ENCODE data around the gene PPP1R27.

The PPP1R27 gene

GRCh38 chr17:81803728-81804558, 30.9 kb downstream of the PPP1R27 start, which contains the start of gene GCGR:
Gene GCGR (plus strand): TSS chr17:81804150. CDS start chr17:81809019, 4,869 bp downstream.
- DNase-seq: no peak

- DNase-seq: no peak
Observed at GRCh38 chr17:81802856-81803643, 31.8 kb downstream of the PPP1R27 start.

GRCh38 chr17:81802048-81802758, 32.6 kb downstream of the PPP1R27 start:
- no peak for DNase-seq

GRCh38 chr17:81801327-81801726, 33.5 kb downstream of the PPP1R27 start:
- DNase-seq: no peak

- no peak for DNase-seq
Observed at GRCh38 chr17:81794509-81794908, 40.3 kb downstream of the PPP1R27 start.

GRCh38 chr17:81794074-81794476, 40.8 kb downstream of the PPP1R27 start:
- no peak for DNase-seq

GRCh38 chr17:81792675-81793615, 41.9 kb downstream of the PPP1R27 start:
- DNase-seq: no peak
